ENCODE measurements around the gene MEG3.

Gene MEG3

DNA sequence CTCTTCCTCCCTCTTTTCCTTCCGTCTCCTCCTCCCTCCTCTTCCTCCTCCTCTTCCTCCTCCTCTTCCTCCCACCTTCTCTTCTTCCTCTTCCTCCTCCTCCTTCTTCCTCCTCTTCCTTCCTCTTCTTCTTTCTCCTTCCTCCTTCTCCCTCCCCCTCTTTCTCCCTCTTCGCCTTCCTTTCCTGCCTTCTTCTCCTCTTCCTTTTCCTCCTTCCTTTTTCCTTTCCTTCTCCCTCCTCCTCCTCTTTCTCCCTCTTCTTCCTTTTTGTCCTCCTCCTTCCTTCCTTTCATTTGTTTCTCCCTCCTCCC, 36.0 kb downstream of the MEG3 start:
- no peak overlapping the region for H3K27ac Mint-ChIP-seq
- CTCF ChIA-PET: no interaction called here
- peaks cover 3% of the 10 kb centered on the region for H3K9me3 Mint-ChIP-seq
- H3K4me3 Mint-ChIP-seq: no peak overlapping the region
- DNase-seq: no peak
- H3K4me1 Mint-ChIP-seq: no peaks in the 10 kb centered on the region
- H3K36me3 Mint-ChIP-seq: no peaks in the 10 kb centered on the region
- H3K27me3 Mint-ChIP-seq: peaks cover 7% of the 10 kb centered on the region

DNA sequence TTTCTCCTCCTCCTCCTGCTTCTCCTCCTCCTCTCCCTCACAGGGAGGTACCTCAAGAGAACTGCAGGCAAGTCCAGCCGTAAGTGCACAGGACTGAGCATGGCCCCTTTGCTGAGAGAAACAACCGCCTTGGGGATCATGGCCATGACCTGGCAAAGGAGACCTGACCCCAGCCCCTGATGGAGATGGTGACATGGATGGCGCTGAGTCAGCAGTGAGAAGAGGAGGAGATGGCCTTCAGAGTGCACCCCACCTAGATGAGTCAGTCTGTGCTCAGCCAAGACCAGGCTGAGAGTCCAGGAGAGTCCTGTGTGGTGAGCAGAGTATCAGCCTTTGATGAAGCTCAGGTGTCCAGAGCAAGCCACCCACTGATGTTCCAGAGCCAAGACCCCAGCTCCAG, 36.4 kb downstream of the MEG3 start:
- Mint-ChIP-seq H3K36me3 (no peaks in the 10 kb centered on the region), H3K27ac (no peak overlapping the region), H3K4me1 (no peaks in the 10 kb centered on the region), H3K4me3 (no peak overlapping the region), H3K27me3 (peaks cover 7% of the 10 kb centered on the region), H3K9me3 (peaks cover 3% of the 10 kb centered on the region)
- DNase-seq: no peak
- CTCF ChIA-PET: no interaction called here

DNA sequence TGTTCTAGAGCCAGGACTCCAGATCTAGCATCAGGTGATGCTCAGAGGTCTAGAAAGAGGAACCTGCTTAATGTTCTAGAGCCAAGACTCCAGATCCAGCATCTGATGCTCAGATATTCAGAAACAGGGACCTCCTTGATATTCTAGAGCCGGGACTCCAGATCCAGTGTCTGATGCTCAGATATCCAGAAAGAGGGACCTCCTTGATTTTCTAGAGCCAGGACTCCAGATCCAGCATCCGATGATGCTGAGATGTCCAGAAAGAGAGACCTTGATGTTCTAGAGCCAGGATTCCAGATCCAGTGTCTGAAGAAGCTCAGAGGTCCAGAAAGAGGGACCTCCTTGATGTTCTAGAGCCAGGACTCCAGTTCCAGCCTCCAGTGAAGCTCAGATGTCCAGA, 36.9 kb downstream of the MEG3 start:
- Mint-ChIP-seq H3K4me1 (no peaks in the 10 kb centered on the region), H3K27ac (no peak overlapping the region), H3K9me3 (peaks cover 3% of the 10 kb centered on the region), H3K27me3 (peaks cover 7% of the 10 kb centered on the region), H3K4me3 (no peak overlapping the region), H3K36me3 (no peaks in the 10 kb centered on the region)
- DNase-seq: no peak
- CTCF ChIA-PET: no interaction called here

GRCh38 chr14:100864206-100864605, 38.3 kb downstream of the MEG3 start:
- DNase-seq: no peak
- H3K36me3 Mint-ChIP-seq: no peaks in the 10 kb centered on the region
- H3K27ac Mint-ChIP-seq: no peak overlapping the region
- peaks cover 10% of the 10 kb centered on the region for H3K27me3 Mint-ChIP-seq
- no peaks in the 10 kb centered on the region for H3K4me1 Mint-ChIP-seq
- CTCF ChIA-PET: no interaction called here
- no peak overlapping the region for H3K4me3 Mint-ChIP-seq
- peaks cover 3% of the 10 kb centered on the region for H3K9me3 Mint-ChIP-seq

DNA sequence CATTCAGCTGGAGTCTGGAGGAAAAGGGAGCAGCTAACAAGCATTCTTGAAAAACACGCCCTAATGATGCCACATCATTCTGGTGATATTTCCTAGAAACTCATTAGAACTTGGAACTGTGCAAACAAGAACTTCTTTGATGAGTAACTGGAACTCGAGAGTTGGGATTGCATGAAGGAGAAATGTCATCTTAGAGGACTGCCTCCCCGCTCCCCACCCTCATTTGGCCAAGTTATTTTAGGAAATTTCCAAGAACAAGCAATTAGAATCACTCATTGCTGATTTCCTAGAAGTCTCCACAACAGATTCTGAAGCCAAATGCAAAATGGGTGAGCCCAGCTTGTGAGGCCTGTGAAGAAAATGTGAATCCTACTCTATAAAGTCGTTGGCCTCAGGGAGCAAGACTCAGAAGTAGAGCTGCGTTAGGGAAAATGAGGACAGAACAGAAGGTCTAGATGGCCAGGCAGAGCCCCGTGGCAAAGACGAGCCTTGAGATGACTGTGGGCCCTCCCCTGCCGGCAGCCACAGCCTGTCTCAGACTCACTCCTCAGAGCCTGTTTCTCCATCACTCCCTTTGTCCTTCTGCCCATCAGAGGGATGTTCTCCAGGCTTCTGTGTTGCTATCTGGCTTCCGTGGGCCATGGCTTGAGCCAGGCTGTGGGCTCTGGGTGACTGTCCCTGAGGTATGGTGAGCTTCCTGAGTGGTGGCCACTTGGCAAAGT, 39.2 kb downstream of the MEG3 start:
- Mint-ChIP-seq H3K9me3 (peaks cover 3% of the 10 kb centered on the region), H3K36me3 (no peaks in the 10 kb centered on the region), H3K27ac (no peak overlapping the region), H3K27me3 (peaks cover 10% of the 10 kb centered on the region), H3K4me1 (no peaks in the 10 kb centered on the region), H3K4me3 (no peak overlapping the region)
- CTCF ChIA-PET: no interaction called here
- DNase-seq: no peak

DNA sequence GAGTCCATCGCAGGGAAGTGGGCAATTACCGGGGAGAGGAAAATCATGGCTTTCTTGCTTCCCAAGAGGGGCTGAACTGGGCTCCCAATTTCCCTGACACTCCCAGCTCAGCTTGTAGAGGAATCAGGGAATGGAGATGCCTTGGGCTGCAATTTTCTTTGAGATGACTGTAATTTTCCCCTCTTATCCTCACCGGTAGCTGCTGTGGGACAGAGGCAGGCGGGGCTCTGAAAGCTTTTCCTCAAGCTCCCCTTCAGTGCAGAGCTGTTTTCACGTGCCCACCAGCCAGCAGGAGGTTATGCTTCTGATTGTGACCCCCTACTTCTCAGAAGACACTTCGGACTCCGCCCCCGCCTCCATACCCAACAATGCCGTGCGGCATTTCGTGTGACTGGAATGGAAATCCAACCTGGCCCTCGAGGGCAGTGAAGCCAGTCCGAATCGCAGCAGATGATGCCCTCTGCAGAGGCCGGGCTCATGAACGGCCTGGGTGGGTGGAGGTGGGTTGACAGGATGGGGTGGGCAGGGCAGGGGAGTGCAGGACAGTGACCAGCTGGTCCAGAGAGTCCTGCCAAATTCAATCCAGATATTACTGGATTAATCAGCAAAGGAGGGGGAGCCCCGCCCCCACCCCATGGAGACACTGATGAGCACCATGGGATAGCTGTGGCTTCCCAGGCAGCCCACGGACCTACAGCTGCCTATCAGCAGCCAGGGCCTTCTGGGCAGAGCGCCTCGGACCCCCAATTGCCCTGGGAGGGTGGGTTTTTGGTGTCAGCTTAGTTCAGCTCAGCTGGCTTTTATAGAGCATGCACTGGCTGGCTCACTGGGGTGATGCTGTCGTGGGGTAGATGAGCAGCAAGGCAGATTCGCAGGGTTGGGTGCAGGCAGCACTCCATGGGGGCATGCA, 40.0 kb downstream of the MEG3 start:
- no peak overlapping the region for H3K4me3 Mint-ChIP-seq
- CTCF ChIA-PET: no interaction called here
- H3K4me1 Mint-ChIP-seq: no peaks in the 10 kb centered on the region
- no peaks in the 10 kb centered on the region for H3K36me3 Mint-ChIP-seq
- peaks cover 10% of the 10 kb centered on the region for H3K27me3 Mint-ChIP-seq
- H3K27ac Mint-ChIP-seq: no peak overlapping the region
- H3K9me3 Mint-ChIP-seq: peaks cover 3% of the 10 kb centered on the region
- no peak for DNase-seq

- H3K4me3 Mint-ChIP-seq: no peak overlapping the region
- no peaks in the 10 kb centered on the region for H3K36me3 Mint-ChIP-seq
- peaks cover 4% of the 10 kb centered on the region for H3K27me3 Mint-ChIP-seq
- H3K27ac Mint-ChIP-seq: no peak overlapping the region
- peaks cover 3% of the 10 kb centered on the region for H3K9me3 Mint-ChIP-seq
- DNase-seq: no peak
- no peaks in the 10 kb centered on the region for H3K4me1 Mint-ChIP-seq
- CTCF ChIA-PET: no interaction called here
These were observed 41.0 kb downstream of the MEG3 start for GRCh38 chr14:100866666-100867630.

DNA sequence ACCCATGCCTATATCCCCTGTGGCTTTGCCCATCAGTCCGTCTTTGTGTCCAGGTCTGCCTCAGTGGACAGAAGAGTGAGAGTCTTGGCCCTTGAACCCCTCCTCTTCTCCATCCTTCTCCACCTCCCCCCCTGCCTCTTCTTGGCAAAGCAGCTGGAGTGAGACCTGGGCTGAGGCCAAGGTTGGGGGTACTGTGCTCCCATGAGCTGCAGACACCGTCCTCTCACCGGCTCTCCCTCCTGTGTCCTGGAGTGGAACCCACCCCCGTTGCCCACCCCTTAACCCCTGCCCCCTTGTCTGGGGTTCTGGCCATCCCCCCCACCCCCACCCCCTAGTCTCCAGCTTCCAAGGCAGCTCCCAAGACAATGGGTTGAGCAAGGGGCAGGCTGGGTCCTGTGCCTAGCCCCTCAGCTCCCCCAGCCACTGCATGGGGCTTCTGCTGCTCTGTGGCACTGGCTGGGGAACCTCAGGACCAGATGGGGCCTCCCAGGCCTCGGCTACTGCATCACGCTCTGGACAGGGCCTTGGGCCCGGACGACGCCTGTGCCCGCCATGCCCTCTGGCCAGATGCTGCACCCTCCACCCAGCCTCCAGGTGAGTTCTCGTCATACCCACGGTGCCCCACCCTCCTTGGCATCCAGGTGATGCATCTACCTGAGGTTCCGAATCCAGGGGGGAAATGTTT, 41.9 kb downstream of the MEG3 start:
- CTCF ChIA-PET: no interaction called here
- H3K9me3 Mint-ChIP-seq: peaks cover under 1% of the 10 kb centered on the region
- no peaks in the 10 kb centered on the region for H3K4me1 Mint-ChIP-seq

DNA sequence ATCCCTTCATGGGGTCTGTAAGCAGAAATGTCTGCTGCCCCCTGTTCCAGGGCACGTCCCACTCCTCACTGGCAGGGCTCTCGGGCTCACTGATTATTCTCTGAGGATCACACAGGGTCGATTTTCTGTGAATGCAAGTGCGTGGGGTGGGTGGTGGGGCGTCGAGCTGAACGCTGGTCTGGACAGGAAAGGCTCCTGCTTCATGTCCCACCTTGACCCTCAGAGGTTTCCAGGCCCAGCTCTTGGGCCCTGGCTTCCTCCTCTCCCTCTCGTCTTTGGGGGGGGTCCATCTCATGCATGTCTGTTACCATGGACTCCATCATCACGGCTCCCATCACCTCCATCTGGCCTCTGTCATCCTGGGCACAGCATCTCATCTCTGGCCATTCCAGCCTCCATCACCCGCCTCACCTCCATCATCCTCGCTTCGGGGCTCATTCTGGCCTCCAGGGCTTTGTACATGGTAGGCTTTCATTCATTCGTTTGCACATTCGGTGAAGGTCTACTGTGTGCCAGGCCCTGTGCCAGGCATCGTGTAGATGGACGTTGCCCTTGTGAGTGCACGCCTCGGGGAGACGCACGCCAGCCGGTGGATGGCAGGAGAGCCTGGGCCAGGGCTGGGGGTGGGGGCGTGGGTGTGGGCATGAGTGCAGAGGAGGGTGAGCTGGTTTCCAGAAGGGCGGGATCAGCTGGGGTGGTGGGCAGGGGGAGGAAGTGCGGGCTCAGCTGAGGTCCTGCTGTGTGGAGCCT, 42.9 kb downstream of the MEG3 start:
- peaks cover 6% of the 10 kb centered on the region for H3K9me3 Mint-ChIP-seq
- CTCF ChIA-PET: no interaction called here
- H3K4me1 Mint-ChIP-seq: no peaks in the 10 kb centered on the region
- no peak for DNase-seq
- H3K4me3 Mint-ChIP-seq: no peak overlapping the region
- H3K27ac Mint-ChIP-seq: no peak overlapping the region
- peaks cover 3% of the 10 kb centered on the region for H3K27me3 Mint-ChIP-seq
- no peaks in the 10 kb centered on the region for H3K36me3 Mint-ChIP-seq

More for the DNA sequence above, 41.9 kb downstream of the MEG3 start:
- Mint-ChIP-seq H3K27me3 (peaks cover 3% of the 10 kb centered on the region), H3K36me3 (no peaks in the 10 kb centered on the region), H3K27ac (no peak overlapping the region), H3K4me3 (no peak overlapping the region)
- no peak for DNase-seq

GRCh38 chr14:100871234-100872186, 45.6 kb downstream of the MEG3 start:
- H3K27me3 Mint-ChIP-seq: peaks cover 3% of the 10 kb centered on the region
- no peak overlapping the region for H3K4me3 Mint-ChIP-seq
- H3K9me3 Mint-ChIP-seq: peaks cover 6% of the 10 kb centered on the region
- DNase-seq: no peak
- H3K36me3 Mint-ChIP-seq: no peaks in the 10 kb centered on the region
- CTCF ChIA-PET: interaction anchor here (1.4 kb wide), 1 partner anchor 28 kb away, joined by 3 read pairs; no protein-coding TSS in a partner anchor
- no peaks in the 10 kb centered on the region for H3K4me1 Mint-ChIP-seq
- H3K27ac Mint-ChIP-seq: no peak overlapping the region

DNA sequence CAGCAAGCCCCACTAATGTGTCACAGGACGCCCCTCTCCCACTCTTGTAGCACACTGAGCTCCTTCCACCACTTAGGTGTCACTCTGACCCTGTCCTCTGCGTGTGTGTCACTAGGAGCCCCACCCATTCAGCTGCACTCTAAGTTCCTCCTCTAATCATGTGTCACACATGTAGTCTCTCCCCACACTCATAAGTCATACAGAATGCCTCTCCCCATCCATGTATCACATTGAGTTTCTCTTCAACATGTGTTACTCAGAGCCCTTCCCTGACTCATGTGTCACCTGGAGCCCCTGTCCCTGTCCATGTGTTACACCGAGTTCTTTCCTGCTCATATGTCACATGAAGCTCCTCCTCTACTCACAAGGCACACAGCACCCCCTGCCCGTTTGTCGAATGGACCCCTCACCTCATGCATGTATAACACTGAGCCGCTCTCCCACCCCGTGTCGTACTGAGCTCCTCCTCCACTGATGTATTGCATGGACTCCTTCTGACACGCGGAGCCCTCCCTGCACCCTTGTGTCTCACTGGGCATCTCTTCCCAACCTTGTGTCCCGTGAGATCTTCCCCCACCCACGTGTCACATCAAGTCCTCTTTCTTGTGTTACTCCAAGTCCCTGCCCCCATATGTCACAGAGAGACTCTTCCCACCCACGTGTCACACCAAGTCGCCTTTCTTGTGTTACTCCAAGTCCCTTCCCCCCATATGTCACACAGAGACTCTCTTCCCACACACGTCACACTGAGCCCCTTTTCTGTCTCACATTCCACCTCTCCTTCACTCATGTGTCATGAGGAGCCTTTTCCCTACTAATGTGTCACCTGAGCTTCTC, 46.6 kb downstream of the MEG3 start:
- H3K27me3 Mint-ChIP-seq: peaks cover 3% of the 10 kb centered on the region
- CTCF ChIA-PET: interaction anchor here (1.4 kb wide), 1 partner anchor 27 kb away, joined by 3 read pairs; no protein-coding TSS in a partner anchor
- DNase-seq: no peak
- no peaks in the 10 kb centered on the region for H3K36me3 Mint-ChIP-seq
- H3K9me3 Mint-ChIP-seq: peaks cover 6% of the 10 kb centered on the region
- H3K27ac Mint-ChIP-seq: no peak overlapping the region
- no peaks in the 10 kb centered on the region for H3K4me1 Mint-ChIP-seq
- no peak overlapping the region for H3K4me3 Mint-ChIP-seq

DNA sequence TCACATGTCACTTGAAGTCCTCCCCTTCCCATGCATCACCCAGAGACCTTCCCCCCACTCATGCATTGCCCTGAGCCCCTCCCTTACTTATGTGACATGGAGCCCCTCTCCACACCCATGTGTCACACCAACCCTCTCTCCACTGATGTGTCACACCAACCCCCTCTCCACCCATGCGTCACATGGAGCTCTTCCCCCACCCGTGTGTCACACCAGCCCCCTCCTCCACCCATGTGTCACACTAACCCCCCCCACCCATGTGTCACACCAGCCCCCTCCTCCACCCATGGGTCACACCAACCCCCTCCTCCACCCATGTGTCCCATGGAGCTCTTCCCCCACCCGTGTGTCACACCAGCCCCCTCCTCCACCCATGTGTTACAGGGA, 47.2 kb downstream of the MEG3 start:
- H3K4me3 Mint-ChIP-seq: no peak overlapping the region
- peaks cover 6% of the 10 kb centered on the region for H3K9me3 Mint-ChIP-seq
- DNase-seq: no peak
- H3K27me3 Mint-ChIP-seq: peaks cover 6% of the 10 kb centered on the region
- H3K36me3 Mint-ChIP-seq: no peaks in the 10 kb centered on the region
- no peaks in the 10 kb centered on the region for H3K4me1 Mint-ChIP-seq
- CTCF ChIA-PET: no interaction called here
- no peak overlapping the region for H3K27ac Mint-ChIP-seq

Data from activated naive CD4-positive, alpha-beta T cell treated with anti-CD3 and anti-CD28 coated beads, Interleukin-2, amount 10 ng/mL, durations not matched to agents 7 days and 5 days (primary cell).